IMR-90 (cell line): ENCODE data around the gene MAGEB2. TPM values are rescaled to one million over a fixed set of nuclear protein-coding genes. Genes with fewer than 3 reads are reported as not detected.
"Not testable (repeated sequence)": the region's sequence is repeated elsewhere in the genome, so short reads cannot be mapped to it uniquely, and the experiment has no call there.

Source experiments
- ATAC-seq: fragments of 200-7000 bp; cut with Tn5 transposase; 2 replicates; pipeline ENCODE4 v1.9.1; 2020; ENCODE audit warnings: low read depth, mild to moderate bottlenecking, moderate library complexity
- BruUV-seq: library from RNA; stranded (reverse); fragments of 400-500 nt; replicated peaks from 2 replicates; lab custom pipeline; 2021; lab: Mats Ljungman, UMichigan
- CTCF ChIA-PET: fragments of 300-600 bp; formaldehyde crosslinking; extraction: SDS; loops from one replicate; lab custom pipeline; 2021; ENCODE audit warnings: antibody characterized with exemption; lab: Yijun Ruan, JAX
- POLR2A ChIA-PET: fragments of 300-600 bp; sonication (Branson Sonifier 250); formaldehyde crosslinking; loops from one replicate; lab custom pipeline; 2022; ENCODE audit warnings: antibody characterized with exemption; ENCODE audit not compliant: unreplicated experiment; lab: Charles Lee
- DNase-seq: peaks from one replicate; pipeline ENCODE4 v3.0.0; 2013
- H2AFZ ChIP-seq: replicated peaks from 2 replicates; pipeline ENCODE3; 2013; ENCODE audit warnings: low read length, mild to moderate bottlenecking; ENCODE audit not compliant: poor library complexity
- H2AK5ac ChIP-seq: 2 replicates; pipeline ENCODE4 v1.6.1; 2013; ENCODE audit warnings: low read depth, low read length, inconsistent platforms
- H2AK9ac ChIP-seq: replicated peaks from 2 replicates; pipeline ENCODE3; 2013; ENCODE audit warnings: mild to moderate bottlenecking, low read depth, low read length, moderate library complexity; ENCODE audit not compliant: poor library complexity
- H2BK120ac ChIP-seq: 2 replicates; pipeline ENCODE4 v1.6.1; 2013; ENCODE audit warnings: low read depth, low read length, inconsistent platforms
- H2BK15ac ChIP-seq: 3 replicates; pipeline ENCODE4 v1.6.1; 2013; ENCODE audit warnings: low read depth, low read length, inconsistent platforms
- H2BK20ac ChIP-seq: 2 replicates; pipeline ENCODE4 v1.6.1; 2013; ENCODE audit warnings: low read depth, mild to moderate bottlenecking, inconsistent platforms, low read length, moderate library complexity
- H2BK5ac ChIP-seq: 2 replicates; pipeline ENCODE4 v1.6.1; 2013; ENCODE audit warnings: mild to moderate bottlenecking, low read depth, low read length, inconsistent platforms; ENCODE audit not compliant: poor library complexity, severe bottlenecking
- H3K14ac ChIP-seq: replicated peaks from 2 replicates; pipeline ENCODE4 v1.6.1; 2013; ENCODE audit warnings: low read depth, low read length, inconsistent platforms
- H3K18ac ChIP-seq: 2 replicates; pipeline ENCODE4 v1.6.1; 2013; ENCODE audit warnings: low read depth, low read length, control low read depth
- H3K23ac ChIP-seq: 2 replicates; pipeline ENCODE4 v1.6.1; 2013; ENCODE audit warnings: low read depth, low read length, inconsistent platforms
- H3K27ac ChIP-seq: 2 replicates; pipeline ENCODE4 v1.5.1; 2013; ENCODE audit warnings: mild to moderate bottlenecking, control low read depth, low read length; ENCODE audit not compliant: insufficient read depth
- H3K27me3 ChIP-seq: 2 replicates; pipeline ENCODE4 v1.6.1; 2013; ENCODE audit warnings: low read length; ENCODE audit not compliant: control insufficient read depth, insufficient read depth
- H3K36me3 ChIP-seq: 2 replicates; pipeline ENCODE4 v1.6.1; 2013; ENCODE audit warnings: low read length, mixed read lengths; ENCODE audit not compliant: control insufficient read depth, insufficient read depth
- H3K4ac ChIP-seq: 2 replicates; pipeline ENCODE4 v1.6.1; 2013; ENCODE audit warnings: low read depth, low read length, inconsistent platforms
- H3K4me1 ChIP-seq: 2 replicates; pipeline ENCODE4 v1.6.1; 2013; ENCODE audit warnings: low read length, mixed read lengths; ENCODE audit not compliant: control insufficient read depth, insufficient read depth
- H3K4me2 ChIP-seq: 2 replicates; pipeline ENCODE4 v1.6.1; 2013; ENCODE audit warnings: low read depth, mild to moderate bottlenecking, control low read depth, low read length, moderate library complexity
- H3K4me3 ChIP-seq: 2 replicates; pipeline ENCODE4 v1.5.1; 2013; ENCODE audit warnings: low read depth, mild to moderate bottlenecking, control low read depth, low read length, moderate library complexity; ENCODE audit not compliant: insufficient read depth
- H3K56ac ChIP-seq: 2 replicates; pipeline ENCODE4 v1.6.1; 2013; ENCODE audit warnings: low read length, inconsistent platforms; ENCODE audit not compliant: insufficient read depth; ENCODE audit errors: extremely low read depth
- H3K79me1 ChIP-seq, 2 experiments: 2 replicates each; pipeline ENCODE4 v1.6.1; 2013; ENCODE audit warnings: low read length in 2 of 2, inconsistent platforms in 1 of 2, low read depth in 1 of 2
- H3K9ac ChIP-seq: 2 replicates; pipeline ENCODE4 v1.6.1; 2013; ENCODE audit warnings: low read depth, low read length, control low read depth
- H3K9me1 ChIP-seq: 2 replicates; pipeline ENCODE4 v1.6.1; 2013; ENCODE audit warnings: low read length, inconsistent platforms; ENCODE audit not compliant: insufficient read depth
- H3K9me3 ChIP-seq: 2 replicates; pipeline ENCODE4 v1.6.1; 2013; ENCODE audit warnings: low read length; ENCODE audit not compliant: control insufficient read depth, insufficient read depth
- H4K20me1 ChIP-seq: 2 replicates; pipeline ENCODE4 v1.6.1; 2013; ENCODE audit warnings: low read length, inconsistent platforms; ENCODE audit not compliant: insufficient read depth
- H4K5ac ChIP-seq: 2 replicates; pipeline ENCODE4 v1.6.1; 2013; ENCODE audit warnings: mild to moderate bottlenecking, low read depth, low read length, control low read depth
- H4K8ac ChIP-seq, 2 experiments: 2 replicates each; pipeline ENCODE4 v1.6.1; 2013; ENCODE audit warnings: low read depth in 2 of 2, low read length in 2 of 2, control low read depth in 1 of 2, inconsistent platforms in 1 of 2
- H4K91ac ChIP-seq: 2 replicates; pipeline ENCODE4 v1.6.1; 2013; ENCODE audit warnings: low read depth, low read length, inconsistent platforms; ENCODE audit not compliant: insufficient read depth
- CEBPB ChIP-seq: IDR thresholded peaks from 2 replicates; pipeline ENCODE4 v1.6.1; 2012; ENCODE audit warnings: low read depth, low read length, improper control_type of control experiment
- RFX5 ChIP-seq: IDR thresholded peaks from 2 replicates; pipeline ENCODE4 v1.8.0; 2012; ENCODE audit warnings: low read depth, mild to moderate bottlenecking, low read length, moderate library complexity
- WGBS, 2 experiments: methylation state at CpG; one replicate each; pipeline versions ENCODE4 v1.1.5 to v1.1.7; 2013; ENCODE audit warnings: missing lambda C conversion rate in 2 of 2; ENCODE audit not compliant: insufficient read length in 1 of 2; ENCODE audit errors: extremely low coverage in 2 of 2; 5-methylcytosine and 5-hydroxymethylcytosine counted together
- dilution Hi-C: fragments of 300-500 bp; cut with HindIII; formaldehyde crosslinking; loops from one replicate; pipeline ENCODE4 v1.14.3; 2018; ENCODE audit warnings: low sequenced_read_pairs; ENCODE audit not compliant: unreplicated experiment
- in situ Hi-C: fragments of 300-500 bp; cut with MboI; formaldehyde crosslinking; loops from 3 replicates; pipeline ENCODE4 v1.14.3; 2019; ENCODE audit warnings: low sequenced_read_pairs, inconsistent platforms, mixed read lengths
- intact Hi-C: fragments of 100-400 bp; cut with micrococcal nuclease; formaldehyde crosslinking; loops from 2 replicates; pipeline ENCODE4 v1.10.0; 2022
- polyA plus RNA-seq, 3 experiments: library from polyadenylated mRNA; depleted of rRNA; stranded (reverse); fragments of >200 nt; gene quantifications; 2 replicates each; pipeline ENCODE4 v1.2.3, GENCODE V29; 2012; ENCODE audit warnings: low replicate concordance in 1 of 3
- total RNA-seq: library from RNA; depleted of rRNA; stranded (reverse); fragments of >200 nt; gene quantifications from 2 replicates; pipeline ENCODE4 v1.2.3, GENCODE V29; 2012

The MAGEB2 gene
- total and polyA plus RNA-seq, 2 of the 4 experiments (the other 2 are of a cell fraction): not detected

GRCh38 chrX:30190426-30190825 lies 24.9 kb upstream of the MAGEB2 start:
- intact Hi-C loops: no loop called here
- Histone ChIP-seq H2BK20ac (no peak overlapping the region), H3K56ac (no peak overlapping the region), H2AFZ (no peak overlapping the region), H3K14ac (no peak overlapping the region), H3K27ac (no peak overlapping the region), H3K4ac (no peak overlapping the region), H2BK120ac (no peak overlapping the region), H3K4me2 (no peak overlapping the region), H2BK15ac (no peak overlapping the region), H2AK9ac (no peak overlapping the region), H3K79me1 (no peaks in the 10 kb centered on the region), H3K9me1 (no peaks in the 10 kb centered on the region), H3K23ac (no peak overlapping the region), H3K9me3 (no peaks in the 10 kb centered on the region), H2BK5ac (no peak overlapping the region), H3K4me1 (no peaks in the 10 kb centered on the region), H2AK5ac (no peak overlapping the region), H3K27me3 (peaks cover 7% of the 10 kb centered on the region), H4K8ac (no peak overlapping the region), H4K5ac (no peak overlapping the region), H3K18ac (no peak overlapping the region), H3K4me3 (no peak overlapping the region), H4K91ac (no peak overlapping the region), H3K36me3 (no peaks in the 10 kb centered on the region), H4K20me1 (no peaks in the 10 kb centered on the region), H3K9ac (no peak overlapping the region)
- in situ Hi-C loops: no loop called here
- dilution Hi-C loops: no loop called here
- WGBS, 2 experiments: no CpG with 5 or more reads among the region's 2 CpGs
- ChIA-PET CTCF (no interaction called here), POLR2A (no interaction called here)
- BruUV-seq: no TSS peak
- no peak for DNase-seq
- TF ChIP-seq CEBPB (peak; percentile 73), RFX5 (no peak)
- no peak for ATAC-seq

GRCh38 chrX:30193910-30194309 lies 21.5 kb upstream of the MAGEB2 start:
- 0% methylated on average over 1 of the region's 6 CpGs; no CpG with 5 or more reads in 1 of the 2 experiments for WGBS, 2 experiments
- in situ Hi-C loops, H3K9me1 ChIP-seq, H3K27ac ChIP-seq, H2BK15ac ChIP-seq, H4K20me1 ChIP-seq, H3K23ac ChIP-seq, H2AK5ac ChIP-seq, BruUV-seq, H2BK20ac ChIP-seq, H2BK5ac ChIP-seq, dilution Hi-C loops, intact Hi-C loops, CTCF ChIA-PET, H2AFZ ChIP-seq, H2AK9ac ChIP-seq, ATAC-seq, H3K9ac ChIP-seq, H4K91ac ChIP-seq, H3K27me3 ChIP-seq, H3K18ac ChIP-seq, H3K4me2 ChIP-seq, H4K5ac ChIP-seq, H3K14ac ChIP-seq, H3K36me3 ChIP-seq, H3K9me3 ChIP-seq, H3K79me1 ChIP-seq, H3K4me3 ChIP-seq, H3K56ac ChIP-seq, H2BK120ac ChIP-seq, DNase-seq, POLR2A ChIA-PET, H4K8ac ChIP-seq, H3K4ac ChIP-seq, H3K4me1 ChIP-seq: not testable (repeated sequence)
